Loucy (cell line): ENCODE results near the gene LTBP2.

Experiments
- H2AFZ ChIP-seq: fragments of 200-600 bp; sonication (generic); 2 replicates; pipeline ENCODE4 v1.6.0; 2016; ENCODE audit warnings: antibody characterized with exemption, mild to moderate bottlenecking, low read length, moderate library complexity
- H3F3A ChIP-seq: fragments of 200-600 bp; 2 replicates; pipeline ENCODE4 v1.6.0; 2016; ENCODE audit warnings: antibody characterized with exemption, low read depth, mild to moderate bottlenecking
- H3K27me3 ChIP-seq: fragments of 200-600 bp; sonication (generic); 2 replicates; pipeline ENCODE4 v1.6.1; 2014; ENCODE audit warnings: low read length, mild to moderate bottlenecking; ENCODE audit not compliant: insufficient read depth, poor library complexity, severe bottlenecking
- H3K36me3 ChIP-seq: fragments of 200-600 bp; sonication (generic); 2 replicates; pipeline ENCODE4 v1.6.1; 2016; ENCODE audit warnings: low read length; ENCODE audit not compliant: insufficient read depth
- H3K4me1 ChIP-seq: fragments of 200-600 bp; sonication (generic); 2 replicates; pipeline ENCODE4 v1.5.1; 2014; ENCODE audit warnings: low read length, mild to moderate bottlenecking; ENCODE audit not compliant: insufficient read depth, poor library complexity, severe bottlenecking
- H3K4me2 ChIP-seq: fragments of 200-600 bp; sonication (generic); 2 replicates; pipeline ENCODE4 v1.6.0; 2014; ENCODE audit warnings: antibody characterized with exemption, low read length, low read depth, mild to moderate bottlenecking; ENCODE audit not compliant: poor library complexity, severe bottlenecking
- H3K4me3 ChIP-seq: fragments of 200-600 bp; sonication (generic); 2 replicates; pipeline ENCODE4 v1.5.1; 2014; ENCODE audit warnings: low read length, mild to moderate bottlenecking, mixed read lengths; ENCODE audit not compliant: poor library complexity, severe bottlenecking
- H3K79me2 ChIP-seq: fragments of 200-600 bp; sonication (generic); 2 replicates; pipeline ENCODE4 v1.6.1; 2014; ENCODE audit warnings: low read length; ENCODE audit not compliant: insufficient read depth
- H3K9ac ChIP-seq: fragments of 200-600 bp; sonication (generic); 2 replicates; pipeline ENCODE4 v1.6.0; 2014; ENCODE audit warnings: mild to moderate bottlenecking, low read depth, low read length, moderate library complexity; ENCODE audit not compliant: poor library complexity, severe bottlenecking
- H3K9me2 ChIP-seq: fragments of 200-600 bp; sonication (generic); replicated peaks from 2 replicates; pipeline ENCODE4 v1.6.1; 2016; ENCODE audit warnings: low read depth, low read length, mixed read lengths
- H3K9me3 ChIP-seq: fragments of 200-600 bp; sonication (generic); 2 replicates; pipeline ENCODE4 v1.6.1; 2014; ENCODE audit warnings: mild to moderate bottlenecking, antibody characterized with exemption, low read length, low read depth; ENCODE audit not compliant: insufficient read depth
- H4K20me1 ChIP-seq: fragments of 200-600 bp; sonication (generic); 2 replicates; pipeline ENCODE4 v1.6.0; 2014; ENCODE audit warnings: antibody characterized with exemption, low read length, mild to moderate bottlenecking; ENCODE audit not compliant: insufficient read depth, poor library complexity, severe bottlenecking
- CTCF ChIP-seq: fragments of 200-600 bp; sonication (generic); conservative IDR thresholded peaks from 2 replicates; pipeline ENCODE4 v1.5.1; 2014; ENCODE audit warnings: mild to moderate bottlenecking, antibody characterized with exemption, low read length
- EZH2phosphoT487 ChIP-seq: fragments of 200-600 bp; IDR thresholded peaks from 2 replicates; pipeline ENCODE4 v1.6.1; 2018; ENCODE audit warnings: antibody characterized with exemption, mild to moderate bottlenecking, moderate library complexity, borderline replicate concordance

Gene LTBP2

DNA sequence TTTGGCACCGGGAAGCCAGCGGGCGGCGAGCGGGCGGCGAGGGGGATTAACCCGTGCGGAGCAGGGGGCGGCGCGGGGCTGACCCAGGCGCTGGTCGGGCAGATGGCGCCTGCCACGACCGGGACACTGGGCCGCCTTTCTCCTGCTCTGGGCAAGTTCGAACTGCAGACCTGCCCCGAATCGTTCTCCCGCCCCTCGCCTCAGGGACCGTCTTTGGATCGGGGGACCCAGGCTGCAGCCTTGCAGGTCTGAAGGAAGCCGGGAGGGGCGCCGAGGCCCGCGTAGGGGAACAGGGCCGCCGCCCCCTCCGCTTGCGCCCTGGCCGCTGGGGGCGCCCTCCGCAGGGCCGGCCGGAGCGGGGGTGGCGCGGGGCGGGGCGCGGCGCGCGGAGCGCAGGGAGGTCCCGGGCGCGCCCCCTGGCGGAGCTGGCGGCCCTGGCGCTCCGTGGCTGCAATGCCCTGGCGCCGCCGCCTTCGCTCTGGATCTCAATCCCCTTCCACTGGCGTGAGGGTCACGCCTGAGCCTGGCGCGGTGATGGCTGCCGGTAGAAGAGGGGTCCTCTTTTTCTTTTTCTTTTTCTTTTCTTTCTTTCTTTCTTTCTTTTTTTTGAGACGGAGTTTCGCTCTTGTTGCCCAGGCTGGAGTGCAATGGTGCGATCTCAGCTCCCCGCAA is 449 bp upstream of the LTBP2 start:
- H3F3A ChIP-seq = no peaks in the 10 kb centered on the region
- H3K9ac ChIP-seq = no peak overlapping the region
- H3K9me2 ChIP-seq = no peaks in the 10 kb centered on the region
- H3K4me2 ChIP-seq = no peak overlapping the region
- H3K4me3 ChIP-seq = no peak overlapping the region
- no peaks in the 10 kb centered on the region for H3K79me2 ChIP-seq
- no peaks in the 10 kb centered on the region for H3K9me3 ChIP-seq
- H3K4me1 ChIP-seq = peaks cover 12% of the 10 kb centered on the region
- H4K20me1 ChIP-seq = no peaks in the 10 kb centered on the region
- TF ChIP-seq CTCF = no peak
- TF ChIP-seq EZH2phosphoT487 = no peak
- H3K27me3 ChIP-seq = no peaks in the 10 kb centered on the region
- H3K36me3 ChIP-seq = no peaks in the 10 kb centered on the region
- H2AFZ ChIP-seq = no peak overlapping the region

DNA sequence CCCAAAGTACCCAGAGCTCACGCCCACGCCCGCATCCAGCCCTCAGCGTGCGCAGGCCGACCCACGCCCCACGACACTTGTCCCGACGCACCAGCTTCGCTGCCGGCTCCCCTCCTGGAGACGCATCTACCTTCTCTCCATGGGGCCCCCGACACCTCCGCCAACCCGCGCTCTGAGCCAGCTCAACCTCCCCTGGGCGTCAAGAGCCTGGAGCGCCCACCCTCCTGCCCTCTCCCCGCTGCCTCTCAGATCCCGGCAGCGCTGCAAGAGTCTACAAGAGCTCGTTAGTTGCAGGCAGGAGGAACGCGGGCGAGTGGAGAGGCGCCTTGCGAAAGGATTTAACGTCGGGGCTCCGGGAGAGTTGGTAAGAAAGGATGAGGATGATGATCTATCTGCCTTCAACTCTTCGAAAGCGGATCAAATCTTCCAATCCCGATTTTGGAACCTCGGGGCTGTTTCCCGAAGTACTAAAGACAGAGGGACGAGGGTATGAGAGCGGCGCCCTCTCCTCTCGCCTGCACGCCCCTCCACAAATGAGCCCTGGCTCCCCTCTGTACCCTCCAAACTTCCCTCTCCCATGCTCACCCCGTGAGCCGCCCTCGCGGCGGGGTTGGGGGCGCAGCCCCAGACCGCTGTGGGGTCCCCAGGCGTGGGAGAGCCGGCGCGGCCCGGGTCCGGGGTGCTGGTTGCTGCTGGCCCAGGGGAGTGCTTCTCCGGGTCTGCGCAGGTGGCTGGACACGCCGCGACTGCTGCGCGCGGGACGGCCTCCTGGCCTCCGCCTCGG is 979 bp downstream of the LTBP2 start:
- no peaks in the 10 kb centered on the region for H3K9me3 ChIP-seq
- peaks cover 9% of the 10 kb centered on the region for H3K4me1 ChIP-seq
- H3K4me2 ChIP-seq = no peak overlapping the region
- H3K9me2 ChIP-seq = no peaks in the 10 kb centered on the region
- no peaks in the 10 kb centered on the region for H3K36me3 ChIP-seq
- H3K79me2 ChIP-seq = no peaks in the 10 kb centered on the region
- no peak overlapping the region for H3K4me3 ChIP-seq
- no peak overlapping the region for H2AFZ ChIP-seq
- TF ChIP-seq CTCF (no peak), EZH2phosphoT487 (no peak)
- no peak overlapping the region for H3K9ac ChIP-seq
- H3F3A ChIP-seq = no peaks in the 10 kb centered on the region
- H3K27me3 ChIP-seq = no peaks in the 10 kb centered on the region
- no peaks in the 10 kb centered on the region for H4K20me1 ChIP-seq

DNA sequence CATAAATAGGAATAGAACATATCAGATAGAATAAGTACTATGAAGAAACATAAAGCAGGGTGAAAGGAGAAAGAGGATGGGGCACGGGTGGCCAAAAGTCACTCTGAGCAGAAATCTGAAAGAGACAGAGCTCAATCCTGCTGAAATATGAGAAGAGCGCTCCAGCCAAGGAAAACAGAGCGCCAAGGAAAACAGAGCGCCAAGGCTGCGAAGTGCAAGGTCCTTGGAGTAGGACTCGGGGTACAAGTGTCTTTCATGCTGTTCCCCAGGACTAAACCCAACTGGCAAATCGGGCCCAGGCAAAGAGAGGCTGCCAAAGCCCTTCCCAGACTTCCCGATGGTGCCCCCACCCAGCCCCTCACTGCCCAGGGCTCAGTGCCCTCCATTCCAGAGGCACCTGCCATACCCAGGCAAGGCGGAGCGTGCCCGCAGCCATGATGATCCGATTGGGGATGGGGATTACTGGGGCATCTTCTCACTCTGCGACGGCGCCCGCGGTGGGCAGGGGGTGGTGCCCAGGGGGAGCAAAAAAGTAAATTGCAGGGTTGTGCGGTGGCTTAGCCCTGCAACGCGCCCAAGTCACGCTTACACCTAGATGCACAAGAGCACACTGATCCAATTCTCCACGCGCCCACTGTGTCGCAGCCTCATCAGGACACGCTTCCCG is 1.7 kb downstream of the LTBP2 start:
- H3K4me1 ChIP-seq = peaks cover 9% of the 10 kb centered on the region
- no peaks in the 10 kb centered on the region for H3K36me3 ChIP-seq
- no peaks in the 10 kb centered on the region for H4K20me1 ChIP-seq
- no peak overlapping the region for H3K9ac ChIP-seq
- no peaks in the 10 kb centered on the region for H3K9me3 ChIP-seq
- H3K4me3 ChIP-seq = no peak overlapping the region
- H3K79me2 ChIP-seq = no peaks in the 10 kb centered on the region
- H3K4me2 ChIP-seq = no peak overlapping the region
- no peaks in the 10 kb centered on the region for H3K9me2 ChIP-seq
- TF ChIP-seq CTCF (no peak), EZH2phosphoT487 (no peak)
- H3K27me3 ChIP-seq = no peaks in the 10 kb centered on the region
- H2AFZ ChIP-seq = no peak overlapping the region
- H3F3A ChIP-seq = no peaks in the 10 kb centered on the region
